ENCODE results near the gene ZDHHC13. TPM values are rescaled to one million over a fixed set of nuclear protein-coding genes. Genes with fewer than 3 reads are reported as not detected.

ZDHHC13 gene
- total RNA-seq, 1 donor from 2014 or later = 25.0 TPM

DNA sequence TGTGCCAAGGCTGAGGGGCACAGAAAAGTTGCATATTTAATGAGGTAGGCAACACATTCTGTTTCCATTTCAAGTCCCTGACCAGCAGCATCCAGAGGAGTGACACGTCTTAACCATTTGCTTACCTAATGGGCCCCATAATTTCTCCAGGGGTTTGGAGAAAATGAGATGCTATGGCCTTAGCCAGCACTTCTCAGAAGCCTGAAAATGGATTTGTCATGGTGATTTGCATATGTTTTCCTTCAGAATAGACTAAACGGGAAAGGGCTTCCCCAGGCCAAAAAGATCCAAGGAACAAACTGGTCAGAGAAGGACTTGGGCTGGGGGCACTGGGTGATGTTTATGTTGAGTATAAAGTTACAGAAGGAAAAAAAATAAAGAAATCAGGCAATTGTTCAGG is 68.1 kb downstream of the ZDHHC13 start:
- Mint-ChIP-seq H3K9me3 (no peaks in the 10 kb centered on the region), H3K27ac (no peak overlapping the region), H3K36me3 (ENCODE audit: low read depth) (no peaks in the 10 kb centered on the region), H3K4me1 (ENCODE audit: low read depth) (no peaks in the 10 kb centered on the region), H3K27me3 (ENCODE audit: insufficient read depth) (no peaks in the 10 kb centered on the region), H3K4me3 (no peak overlapping the region)
- intact Hi-C loops (cut with micrococcal nuclease) = no loop called here
- no peak for DNase-seq (ENCODE audit: low spot score)

DNA sequence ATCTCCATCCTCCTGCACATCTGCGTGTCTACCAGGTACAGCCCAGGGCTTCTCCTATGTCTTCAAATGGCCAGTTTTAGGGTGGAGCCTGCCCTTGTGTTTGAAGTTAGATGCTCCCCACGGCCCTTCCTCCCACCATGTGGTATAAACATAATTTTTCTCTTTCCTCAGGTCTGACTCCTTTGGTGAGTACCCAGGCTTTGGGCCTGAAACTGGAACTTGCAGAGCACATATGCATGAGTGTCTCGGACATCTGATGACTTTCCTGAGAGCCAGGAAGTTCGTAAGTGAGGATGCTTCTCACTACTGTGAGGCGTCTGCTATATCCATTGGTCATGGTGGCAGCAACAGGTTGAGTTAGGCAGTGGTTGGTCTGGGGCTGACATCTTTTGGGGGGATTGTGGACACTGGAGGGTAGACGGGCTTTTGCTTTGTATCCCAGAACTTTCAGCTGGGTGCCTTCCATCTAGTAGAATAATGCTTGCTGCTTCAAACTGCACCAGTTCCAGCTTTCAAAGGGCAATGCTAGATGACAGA is 68.6 kb downstream of the ZDHHC13 start:
- Mint-ChIP-seq H3K4me1 (ENCODE audit: low read depth) (no peaks in the 10 kb centered on the region), H3K36me3 (ENCODE audit: low read depth) (no peaks in the 10 kb centered on the region), H3K27ac (no peak overlapping the region), H3K4me3 (no peak overlapping the region), H3K27me3 (ENCODE audit: insufficient read depth) (no peaks in the 10 kb centered on the region), H3K9me3 (no peaks in the 10 kb centered on the region)
- DNase-seq (ENCODE audit: low spot score) = no peak
- intact Hi-C loops (cut with micrococcal nuclease) = no loop called here

DNA sequence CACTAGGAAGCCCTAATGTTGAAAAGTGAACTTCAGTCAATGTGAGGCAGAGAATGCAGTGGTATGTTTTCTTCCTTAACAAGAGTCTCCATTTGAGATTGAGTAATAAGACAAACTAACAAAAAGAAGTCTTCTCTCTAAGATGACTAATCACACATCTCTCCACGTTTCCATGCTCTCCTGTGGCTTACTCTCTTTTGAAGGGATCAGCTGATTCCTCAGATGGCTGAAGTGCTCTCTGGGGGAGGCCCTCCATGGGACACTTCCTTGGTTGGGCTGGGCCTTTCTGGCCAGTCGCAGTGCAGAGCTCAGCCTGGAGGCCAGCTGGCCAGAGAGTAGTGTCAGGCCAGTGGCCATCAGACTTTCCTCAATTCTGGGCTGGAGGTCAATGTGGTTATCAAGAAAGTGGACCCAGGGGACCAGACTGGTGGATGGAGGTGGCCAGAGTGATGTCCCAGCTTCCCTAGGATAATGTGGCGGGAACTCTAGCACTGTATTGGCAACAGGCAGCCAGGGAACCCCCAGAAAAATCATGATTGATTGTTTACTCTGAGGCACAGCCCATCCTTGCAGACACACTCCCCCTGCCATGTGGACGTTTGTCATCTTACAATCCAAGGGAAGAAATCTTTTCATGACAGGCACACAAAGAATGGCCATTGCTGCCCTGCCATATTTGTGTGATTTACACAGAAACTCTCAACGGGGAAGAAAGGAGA is 70.3 kb downstream of the ZDHHC13 start:
- Mint-ChIP-seq H3K27ac (no peak overlapping the region), H3K27me3 (ENCODE audit: insufficient read depth) (no peaks in the 10 kb centered on the region), H3K9me3 (no peaks in the 10 kb centered on the region), H3K36me3 (ENCODE audit: low read depth) (no peaks in the 10 kb centered on the region), H3K4me3 (no peak overlapping the region), H3K4me1 (ENCODE audit: low read depth) (no peaks in the 10 kb centered on the region)
- no peak for DNase-seq (ENCODE audit: low spot score)
- intact Hi-C loops (cut with micrococcal nuclease) = no loop called here

- Mint-ChIP-seq H3K9me3 (no peaks in the 10 kb centered on the region), H3K27me3 (ENCODE audit: insufficient read depth) (no peaks in the 10 kb centered on the region)
These were observed 70.9 kb downstream of the ZDHHC13 start for GRCh38 chr11:19187833-19188258.

GRCh38 chr11:19191530-19192169 is 74.7 kb downstream of the ZDHHC13 start:
- Mint-ChIP-seq H3K4me1 (ENCODE audit: low read depth) (no peaks in the 10 kb centered on the region), H3K27ac (no peak overlapping the region), H3K4me3 (no peak overlapping the region), H3K27me3 (ENCODE audit: insufficient read depth) (peaks cover 3% of the 10 kb centered on the region), H3K36me3 (ENCODE audit: low read depth) (no peaks in the 10 kb centered on the region), H3K9me3 (no peaks in the 10 kb centered on the region)
- no peak for DNase-seq (ENCODE audit: low spot score)
- intact Hi-C loops (cut with micrococcal nuclease) = no loop called here

More at GRCh38 chr11:19187833-19188258, 70.9 kb downstream of the ZDHHC13 start:
- no peak overlapping the region for H3K4me3 Mint-ChIP-seq
- H3K36me3 Mint-ChIP-seq (ENCODE audit: low read depth) = no peaks in the 10 kb centered on the region
- no peak overlapping the region for H3K27ac Mint-ChIP-seq
- H3K4me1 Mint-ChIP-seq (ENCODE audit: low read depth) = no peaks in the 10 kb centered on the region
- DNase-seq (ENCODE audit: low spot score) = no peak
- intact Hi-C loops (cut with micrococcal nuclease) = no loop called here

DNA sequence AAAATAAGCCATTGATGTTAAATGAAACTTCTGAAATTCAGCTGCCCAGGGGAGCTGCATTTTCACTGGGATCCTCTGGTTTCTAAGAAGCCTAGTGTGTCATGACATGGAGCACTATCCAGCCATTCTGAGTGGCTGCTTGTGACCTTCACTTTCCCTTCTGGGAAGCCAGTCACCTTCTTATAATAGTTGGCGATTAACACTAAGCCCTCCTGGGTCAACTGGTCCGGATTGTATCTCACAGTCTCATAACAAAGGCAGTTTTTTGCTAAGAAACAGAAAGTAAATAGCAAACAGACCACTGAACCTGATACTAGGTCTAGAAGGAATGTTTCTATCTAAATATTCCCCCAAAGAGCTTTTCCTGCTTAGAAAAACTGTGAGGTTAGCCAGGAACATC is 76.9 kb downstream of the ZDHHC13 start:
- no peaks in the 10 kb centered on the region for H3K4me1 Mint-ChIP-seq (ENCODE audit: low read depth)
- no peak for DNase-seq (ENCODE audit: low spot score)
- H3K36me3 Mint-ChIP-seq (ENCODE audit: low read depth) = no peaks in the 10 kb centered on the region
- H3K27me3 Mint-ChIP-seq (ENCODE audit: insufficient read depth) = peaks cover 3% of the 10 kb centered on the region
- H3K9me3 Mint-ChIP-seq = no peaks in the 10 kb centered on the region
- H3K4me3 Mint-ChIP-seq = no peak overlapping the region
- intact Hi-C loops (cut with micrococcal nuclease) = no loop called here
- no peak overlapping the region for H3K27ac Mint-ChIP-seq

DNA sequence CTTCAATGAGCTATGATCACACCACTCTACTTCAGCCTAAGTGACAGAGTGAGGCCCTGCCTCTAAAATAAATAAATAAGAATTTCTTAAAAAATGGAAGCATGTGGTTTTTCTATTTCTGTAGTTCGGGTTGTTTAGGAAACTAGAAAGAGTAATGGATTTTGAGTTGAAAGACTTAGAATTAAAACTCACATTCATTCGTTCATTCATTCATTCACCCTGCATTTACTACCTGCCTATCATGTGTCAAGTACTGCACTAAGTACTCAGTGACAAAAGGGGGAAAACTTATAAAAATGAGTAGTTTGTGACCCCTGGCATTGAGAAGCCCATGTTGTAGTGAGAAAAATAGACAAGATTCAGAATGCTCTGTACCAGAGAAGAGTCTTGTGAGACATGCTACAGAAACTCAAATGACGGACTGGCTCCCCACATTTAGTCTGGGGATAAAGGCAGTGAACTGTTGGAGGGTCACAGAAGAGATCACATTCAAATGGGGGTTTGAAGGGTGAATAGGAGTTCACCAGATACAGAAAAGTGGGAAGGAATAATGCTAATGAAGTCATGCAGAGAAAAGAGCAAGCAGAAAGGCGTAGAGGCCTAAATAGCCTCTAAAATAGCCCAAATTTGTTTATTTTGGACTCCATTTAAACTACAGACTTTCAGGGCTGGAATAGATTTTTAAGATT is 77.8 kb downstream of the ZDHHC13 start:
- no peaks in the 10 kb centered on the region for H3K9me3 Mint-ChIP-seq
- peaks cover 7% of the 10 kb centered on the region for H3K27me3 Mint-ChIP-seq (ENCODE audit: insufficient read depth)
- DNase-seq (ENCODE audit: low spot score) = no peak
- no peak overlapping the region for H3K4me3 Mint-ChIP-seq
- intact Hi-C loops (cut with micrococcal nuclease) = no loop called here
- no peaks in the 10 kb centered on the region for H3K4me1 Mint-ChIP-seq (ENCODE audit: low read depth)
- no peak overlapping the region for H3K27ac Mint-ChIP-seq
- no peaks in the 10 kb centered on the region for H3K36me3 Mint-ChIP-seq (ENCODE audit: low read depth)

GRCh38 chr11:19196432-19196831 is 79.5 kb downstream of the ZDHHC13 start:
- no peak overlapping the region for H3K4me3 Mint-ChIP-seq
- intact Hi-C loops (cut with micrococcal nuclease) = no loop called here
- no peak overlapping the region for H3K27ac Mint-ChIP-seq
- H3K36me3 Mint-ChIP-seq (ENCODE audit: low read depth) = no peaks in the 10 kb centered on the region
- no peak for DNase-seq (ENCODE audit: low spot score)
- H3K27me3 Mint-ChIP-seq (ENCODE audit: insufficient read depth) = peaks cover 12% of the 10 kb centered on the region
- peaks cover 5% of the 10 kb centered on the region for H3K4me1 Mint-ChIP-seq (ENCODE audit: low read depth)
- no peaks in the 10 kb centered on the region for H3K9me3 Mint-ChIP-seq

- peaks cover 12% of the 10 kb centered on the region for H3K27me3 Mint-ChIP-seq (ENCODE audit: insufficient read depth)
- intact Hi-C loops (cut with micrococcal nuclease) = no loop called here
- peaks cover 5% of the 10 kb centered on the region for H3K4me1 Mint-ChIP-seq (ENCODE audit: low read depth)
- DNase-seq (ENCODE audit: low spot score) = no peak
- H3K4me3 Mint-ChIP-seq = no peak overlapping the region
- no peaks in the 10 kb centered on the region for H3K36me3 Mint-ChIP-seq (ENCODE audit: low read depth)
- H3K9me3 Mint-ChIP-seq = no peaks in the 10 kb centered on the region
- H3K27ac Mint-ChIP-seq = no peak overlapping the region
These were observed 82.1 kb downstream of the ZDHHC13 start for GRCh38 chr11:19199048-19199447.

- Mint-ChIP-seq H3K27me3 (ENCODE audit: insufficient read depth) (peaks cover 11% of the 10 kb centered on the region), H3K4me3 (no peak overlapping the region), H3K4me1 (ENCODE audit: low read depth) (peaks cover 5% of the 10 kb centered on the region), H3K9me3 (no peaks in the 10 kb centered on the region), H3K27ac (no peak overlapping the region), H3K36me3 (ENCODE audit: low read depth) (no peaks in the 10 kb centered on the region)
- intact Hi-C loops (cut with micrococcal nuclease) = no loop called here
- no peak for DNase-seq (ENCODE audit: low spot score)
These were observed 82.8 kb downstream of the ZDHHC13 start for GRCh38 chr11:19199771-19200170.

- Mint-ChIP-seq H3K4me1 (ENCODE audit: low read depth) (peaks cover 5% of the 10 kb centered on the region), H3K9me3 (no peaks in the 10 kb centered on the region), H3K4me3 (no peak overlapping the region), H3K36me3 (ENCODE audit: low read depth) (no peaks in the 10 kb centered on the region), H3K27me3 (ENCODE audit: insufficient read depth) (peaks cover 11% of the 10 kb centered on the region), H3K27ac (no peak overlapping the region)
- DNase-seq (ENCODE audit: low spot score) = no peak
- intact Hi-C loops (cut with micrococcal nuclease) = no loop called here
These were observed 83.6 kb downstream of the ZDHHC13 start for GRCh38 chr11:19200410-19201201.

- Mint-ChIP-seq H3K27me3 (ENCODE audit: insufficient read depth) (peaks cover 11% of the 10 kb centered on the region), H3K9me3 (no peaks in the 10 kb centered on the region), H3K4me1 (ENCODE audit: low read depth) (peaks cover 5% of the 10 kb centered on the region), H3K27ac (no peak within 1 kb of the TSS), H3K4me3 (no peak within 1 kb of the TSS), H3K36me3 (ENCODE audit: low read depth) (no peaks in the 10 kb centered on the region)
- intact Hi-C loops (cut with micrococcal nuclease) = no loop called here
- no peak for DNase-seq (ENCODE audit: low spot score)
These were observed 85.0 kb downstream of the ZDHHC13 start, which contains the start of gene CSRP3 for GRCh38 chr11:19201737-19202605. Gene CSRP3, minus strand, starts transcription at chr11:19201983. Its CDS starts 9,535 bp downstream, at chr11:19192448.

Data from activated T-helper 1 cell treated with anti-CD3 and anti-CD28 coated beads, Interleukin-12 subunit alpha, Interleukin-12 subunit beta, Interleukin-2, Interleukin-4 antibody, amounts not matched to agents 30 ng/mL and 10 ng/mL and 1 ng/mL, durations not matched to agents 14 hours and 24 hours and 36 hours (primary cell).